ENCODE data around the gene U2SURP. TPM values are rescaled to one million over a fixed set of nuclear protein-coding genes. Genes with fewer than 3 reads are reported as not detected.

U2SURP gene
- total RNA-seq (2022), result 125 and 131 TPM in 2 replicates
- percentile 95 among the genes with signal in this experiment for Bru-seq, nascent RNA
- BruChase-seq, experiment 1, labeled RNA remaining after a 2-hour chase, result percentile 96 among the genes with signal in this experiment
- percentile 91 among the genes with signal in this experiment for BruChase-seq, experiment 2, labeled RNA remaining after a 6-hour chase
- long read RNA-seq, full-length matches to known transcripts, result 21 of 70 reads
- long read RNA-seq, partial matches to known transcripts, result 7 of 70 reads
- long read RNA-seq, other reads (novel, unspliced or antisense), result 42 of 70 reads

- Mint-ChIP-seq H3K36me3 (ENCODE audit: insufficient read depth, unreplicated experiment) (peaks cover 9% of the 10 kb centered on the region), H3K4me3 (ENCODE audit: unreplicated experiment) (peak within 1 kb of the TSS; percentile 98), H3K4me1 (ENCODE audit: low read depth, unreplicated experiment) (peaks cover 18% of the 10 kb centered on the region), H3K9me3 (ENCODE audit: unreplicated experiment) (no peaks in the 10 kb centered on the region), H3K27me3 (ENCODE audit: insufficient read depth, unreplicated experiment) (no peaks in the 10 kb centered on the region), H3K27ac (ENCODE audit: unreplicated experiment) (peak within 1 kb of the TSS; percentile 98)
- ChIA-PET POLR2A (interaction anchor here (0.7 to 1.2 kb wide), 5 partner anchors 25 to 1132 kb away, joined by 3 to 6 read pairs (median 5); no protein-coding TSS in a partner anchor), CTCF (interaction anchor here (1.0 to 1.3 kb wide), 3 partner anchors 11 to 173 kb away, joined by 3 to 6 read pairs (median 5); no protein-coding TSS in a partner anchor)
- TSS peak; percentile 52 for BruUV-seq (replicated peaks)
- intact Hi-C loops (cut with micrococcal nuclease; ENCODE audit: unreplicated experiment), result loop anchor here (1.0 kb wide), 1 partner anchor 35 kb away; no protein-coding TSS in a partner anchor
- Histone ChIP-seq H3K27me3 (replicated peaks; ENCODE audit: control insufficient read depth, insufficient read depth, low read length) (no peaks in the 10 kb centered on the region), H3K36me3 (ENCODE audit: control insufficient read depth, insufficient read depth, low read length) (no peaks in the 10 kb centered on the region), H3K9me3 (no peaks in the 10 kb centered on the region), H3K4me1 (peaks cover 9% of the 10 kb centered on the region; the same call in 1 of the 2 replicates), H3K4me3 (ENCODE audit: low read depth, low read length) (peak within 1 kb of the TSS; percentile 96)
- DNase-seq, result peak; percentile 95 to 97
- TF ChIP-seq CTCF (IDR thresholded peaks at IDR 0.05; ENCODE audit: insufficient read depth in 1 of 2, low read depth in 1 of 2, low read length in 1 of 2, severe bottlenecking in 1 of 2, unreplicated experiment in 1 of 2), result no peak
These were observed at the start of gene U2SURP for GRCh38 chr3:143001369-143002082. Gene U2SURP (plus strand): TSS chr3:143001570. CDS start chr3:143001629, 59 bp downstream.

GRCh38 chr3:142951794-142952193 lies 49.6 kb upstream of the U2SURP start:
- H3K4me1 ChIP-seq, result no peaks in the 10 kb centered on the region
- no peak for DNase-seq
- no peak overlapping the region for H3K27ac Mint-ChIP-seq (ENCODE audit: unreplicated experiment)
- H3K4me3 Mint-ChIP-seq (ENCODE audit: unreplicated experiment), result no peak overlapping the region
- BruUV-seq (replicated peaks), result no TSS peak
- no peak for TF ChIP-seq CTCF (IDR thresholded peaks at IDR 0.05; ENCODE audit: insufficient read depth in 1 of 2, low read depth in 1 of 2, low read length in 1 of 2, severe bottlenecking in 1 of 2, unreplicated experiment in 1 of 2)
- H3K4me1 Mint-ChIP-seq (ENCODE audit: low read depth, unreplicated experiment), result peaks cover 10% of the 10 kb centered on the region
- no peaks in the 10 kb centered on the region for H3K9me3 Mint-ChIP-seq (ENCODE audit: unreplicated experiment)
- CTCF ChIA-PET, result no interaction called here
- no peaks in the 10 kb centered on the region for H3K27me3 ChIP-seq (replicated peaks; ENCODE audit: control insufficient read depth, insufficient read depth, low read length)
- H3K36me3 Mint-ChIP-seq (ENCODE audit: insufficient read depth, unreplicated experiment), result no peaks in the 10 kb centered on the region
- H3K27me3 Mint-ChIP-seq (ENCODE audit: insufficient read depth, unreplicated experiment), result peaks cover 8% of the 10 kb centered on the region
- H3K36me3 ChIP-seq (ENCODE audit: control insufficient read depth, insufficient read depth, low read length), result no peaks in the 10 kb centered on the region
- H3K4me3 ChIP-seq (ENCODE audit: low read depth, low read length), result no peak overlapping the region
- intact Hi-C loops (cut with micrococcal nuclease; ENCODE audit: unreplicated experiment), result no loop called here
- POLR2A ChIA-PET, result no interaction called here
- H3K9me3 ChIP-seq, result no peaks in the 10 kb centered on the region

- BruUV-seq (replicated peaks), result no TSS peak
- Mint-ChIP-seq H3K36me3 (ENCODE audit: insufficient read depth, unreplicated experiment) (no peaks in the 10 kb centered on the region), H3K9me3 (ENCODE audit: unreplicated experiment) (no peaks in the 10 kb centered on the region), H3K4me1 (ENCODE audit: low read depth, unreplicated experiment) (peaks cover 10% of the 10 kb centered on the region), H3K27ac (ENCODE audit: unreplicated experiment) (no peak overlapping the region), H3K4me3 (ENCODE audit: unreplicated experiment) (no peak overlapping the region), H3K27me3 (ENCODE audit: insufficient read depth, unreplicated experiment) (peaks cover 8% of the 10 kb centered on the region)
- intact Hi-C loops (cut with micrococcal nuclease; ENCODE audit: unreplicated experiment), result no loop called here
- POLR2A ChIA-PET, result no interaction called here
- no peak for DNase-seq
- H3K9me3 ChIP-seq, result no peaks in the 10 kb centered on the region
- no peak overlapping the region for H3K4me3 ChIP-seq (ENCODE audit: low read depth, low read length)
- no peaks in the 10 kb centered on the region for H3K27me3 ChIP-seq (replicated peaks; ENCODE audit: control insufficient read depth, insufficient read depth, low read length)
- no peaks in the 10 kb centered on the region for H3K36me3 ChIP-seq (ENCODE audit: control insufficient read depth, insufficient read depth, low read length)
- TF ChIP-seq CTCF (IDR thresholded peaks at IDR 0.05; ENCODE audit: insufficient read depth in 1 of 2, low read depth in 1 of 2, low read length in 1 of 2, severe bottlenecking in 1 of 2, unreplicated experiment in 1 of 2), result no peak
- CTCF ChIA-PET, result no interaction called here
- no peaks in the 10 kb centered on the region for H3K4me1 ChIP-seq
These were observed 48.8 kb upstream of the U2SURP start for GRCh38 chr3:142952272-142953193.

Measured in Caco-2 (cell line).